Calu3 (cell line): ENCODE measurements around the gene FCGBP. TPM values are rescaled to one million over a fixed set of nuclear protein-coding genes. Genes with fewer than 3 reads are reported as not detected.

Experiments
- BruUV-seq: library from RNA; stranded (reverse); fragments of 400-500 nt; replicated peaks from 2 replicates; lab custom pipeline; 2021; lab: Mats Ljungman, UMichigan
- CTCF ChIA-PET: fragments of 300-600 bp; sonication (Branson Sonifier 250); formaldehyde crosslinking; loops from one replicate; lab custom pipeline; 2022; ENCODE audit warnings: antibody characterized with exemption; lab: Charles Lee
- DNase-seq: peaks from one replicate; pipeline ENCODE4 v3.0.0; 2022
- H3K27ac Mint-ChIP-seq: one replicate; pipeline ENCODE4 v1.8.0; 2022; ENCODE audit warnings: mixed read lengths; ENCODE audit not compliant: unreplicated experiment
- H3K27me3 Mint-ChIP-seq: one replicate; pipeline ENCODE4 v1.8.0; 2022; ENCODE audit warnings: mixed read lengths; ENCODE audit not compliant: unreplicated experiment
- H3K36me3 Mint-ChIP-seq: one replicate; pipeline ENCODE4 v1.8.0; 2022; ENCODE audit warnings: mild to moderate bottlenecking, moderate library complexity, mixed read lengths; ENCODE audit not compliant: insufficient read depth, unreplicated experiment
- H3K4me1 Mint-ChIP-seq: one replicate; pipeline ENCODE4 v1.8.0; 2022; ENCODE audit warnings: mild to moderate bottlenecking, low read depth, mixed read lengths; ENCODE audit not compliant: unreplicated experiment
- H3K4me3 Mint-ChIP-seq: one replicate; pipeline ENCODE4 v1.8.0; 2022; ENCODE audit warnings: mild to moderate bottlenecking, low read depth, moderate library complexity, mixed read lengths; ENCODE audit not compliant: unreplicated experiment
- H3K9me3 Mint-ChIP-seq: one replicate; pipeline ENCODE4 v1.8.0; 2022; ENCODE audit warnings: low read depth, mixed read lengths; ENCODE audit not compliant: unreplicated experiment
- CTCF ChIP-seq: fragments of 200-600 bp; IDR thresholded peaks from one replicate; pipeline ENCODE4 v1.8.0; 2022; ENCODE audit warnings: antibody characterized with exemption; ENCODE audit not compliant: unreplicated experiment
- intact Hi-C: fragments of 100-400 bp; cut with micrococcal nuclease; formaldehyde crosslinking; loops from one replicate; pipeline ENCODE4 v1.10.0; 2022; ENCODE audit not compliant: unreplicated experiment
- total RNA-seq: library from RNA; stranded (reverse); gene quantifications from 2 replicates; pipeline ENCODE4 v1.2.3, GENCODE V29; 2022

FCGBP gene
- total RNA-seq, 1 experiment from 2014 or later, result 3.7 TPM

DNA sequence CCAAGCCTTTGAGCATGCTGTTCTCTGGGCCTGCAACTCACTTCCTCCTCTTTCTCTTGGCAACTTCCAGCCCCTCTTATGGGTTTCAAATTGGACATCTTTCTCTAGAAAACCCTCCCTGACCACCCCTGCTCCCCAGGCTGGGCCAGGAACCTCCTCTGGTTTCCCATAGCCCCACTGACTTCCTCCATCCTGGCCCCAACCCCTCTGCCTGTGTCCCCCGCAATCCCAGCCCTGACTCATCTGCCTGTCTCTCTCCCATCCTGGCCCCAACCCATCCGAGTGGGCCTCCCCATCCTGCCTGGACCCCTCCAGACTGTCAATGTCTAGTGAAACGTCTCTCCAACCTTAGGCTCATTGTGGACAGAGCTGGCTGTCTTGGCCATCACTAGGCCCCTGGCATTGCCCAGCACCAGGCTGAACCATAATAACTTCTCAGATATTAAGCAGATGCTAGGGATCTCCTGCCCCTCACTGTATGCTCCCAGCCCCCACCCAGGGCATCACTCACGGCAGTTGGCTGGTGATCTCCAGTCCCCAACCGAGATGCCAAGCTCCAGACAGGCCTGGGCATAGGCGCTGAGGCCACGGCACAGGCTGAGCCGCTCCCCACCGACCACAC, 16.8 kb downstream of the FCGBP start:
- H3K4me1 Mint-ChIP-seq, result no peaks in the 10 kb centered on the region
- no peak for DNase-seq
- no peak overlapping the region for H3K27ac Mint-ChIP-seq
- intact Hi-C loops, result no loop called here
- no peak overlapping the region for H3K4me3 Mint-ChIP-seq
- BruUV-seq, result no TSS peak
- no peaks in the 10 kb centered on the region for H3K27me3 Mint-ChIP-seq
- H3K36me3 Mint-ChIP-seq, result no peaks in the 10 kb centered on the region
- CTCF ChIA-PET, result no interaction called here
- no peak for TF ChIP-seq CTCF
- H3K9me3 Mint-ChIP-seq, result peaks cover 3% of the 10 kb centered on the region

- H3K36me3 Mint-ChIP-seq, result no peaks in the 10 kb centered on the region
- H3K4me3 Mint-ChIP-seq, result no peak overlapping the region
- intact Hi-C loops, result no loop called here
- no peaks in the 10 kb centered on the region for H3K27me3 Mint-ChIP-seq
- DNase-seq, result no peak
- no peaks in the 10 kb centered on the region for H3K4me1 Mint-ChIP-seq
- peaks cover 3% of the 10 kb centered on the region for H3K9me3 Mint-ChIP-seq
- BruUV-seq, result no TSS peak
- CTCF ChIA-PET, result no interaction called here
- no peak for TF ChIP-seq CTCF
- H3K27ac Mint-ChIP-seq, result no peak overlapping the region
Observed at GRCh38 chr19:39916851-39917396, 17.5 kb downstream of the FCGBP start.

GRCh38 chr19:39916236-39916635, 18.2 kb downstream of the FCGBP start:
- CTCF ChIA-PET, result no interaction called here
- intact Hi-C loops, result no loop called here
- Mint-ChIP-seq H3K9me3 (peaks cover 3% of the 10 kb centered on the region), H3K4me1 (no peaks in the 10 kb centered on the region), H3K4me3 (no peak overlapping the region), H3K27ac (no peak overlapping the region), H3K27me3 (no peaks in the 10 kb centered on the region), H3K36me3 (no peaks in the 10 kb centered on the region)
- DNase-seq, result no peak
- no peak for TF ChIP-seq CTCF
- no TSS peak for BruUV-seq

DNA sequence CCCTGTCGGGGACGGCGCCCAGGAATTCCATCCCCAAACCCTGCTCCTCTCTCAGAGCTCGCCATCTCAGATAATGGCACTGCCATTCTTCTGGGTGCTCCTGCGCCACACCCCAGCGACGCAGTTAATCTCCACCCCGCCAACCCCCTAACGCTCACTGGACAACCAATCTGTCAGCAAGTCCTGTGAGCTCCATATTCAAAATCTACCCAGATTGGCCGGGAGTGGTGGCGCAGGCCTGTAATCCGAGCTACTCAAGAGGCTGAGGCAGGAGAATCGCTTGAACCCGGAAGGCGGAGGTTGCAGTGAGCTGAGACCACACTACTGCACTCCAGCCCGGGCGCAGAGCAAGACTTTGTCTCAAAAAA, 18.6 kb downstream of the FCGBP start:
- no peaks in the 10 kb centered on the region for H3K4me1 Mint-ChIP-seq
- no peaks in the 10 kb centered on the region for H3K27me3 Mint-ChIP-seq
- no peak overlapping the region for H3K4me3 Mint-ChIP-seq
- peaks cover 3% of the 10 kb centered on the region for H3K9me3 Mint-ChIP-seq
- no TSS peak for BruUV-seq
- CTCF ChIA-PET, result no interaction called here
- intact Hi-C loops, result no loop called here
- H3K36me3 Mint-ChIP-seq, result no peaks in the 10 kb centered on the region
- no peak for DNase-seq
- TF ChIP-seq CTCF, result no peak
- no peak overlapping the region for H3K27ac Mint-ChIP-seq
